ENCODE results near the gene EIF3I.

Gene EIF3I

DNA sequence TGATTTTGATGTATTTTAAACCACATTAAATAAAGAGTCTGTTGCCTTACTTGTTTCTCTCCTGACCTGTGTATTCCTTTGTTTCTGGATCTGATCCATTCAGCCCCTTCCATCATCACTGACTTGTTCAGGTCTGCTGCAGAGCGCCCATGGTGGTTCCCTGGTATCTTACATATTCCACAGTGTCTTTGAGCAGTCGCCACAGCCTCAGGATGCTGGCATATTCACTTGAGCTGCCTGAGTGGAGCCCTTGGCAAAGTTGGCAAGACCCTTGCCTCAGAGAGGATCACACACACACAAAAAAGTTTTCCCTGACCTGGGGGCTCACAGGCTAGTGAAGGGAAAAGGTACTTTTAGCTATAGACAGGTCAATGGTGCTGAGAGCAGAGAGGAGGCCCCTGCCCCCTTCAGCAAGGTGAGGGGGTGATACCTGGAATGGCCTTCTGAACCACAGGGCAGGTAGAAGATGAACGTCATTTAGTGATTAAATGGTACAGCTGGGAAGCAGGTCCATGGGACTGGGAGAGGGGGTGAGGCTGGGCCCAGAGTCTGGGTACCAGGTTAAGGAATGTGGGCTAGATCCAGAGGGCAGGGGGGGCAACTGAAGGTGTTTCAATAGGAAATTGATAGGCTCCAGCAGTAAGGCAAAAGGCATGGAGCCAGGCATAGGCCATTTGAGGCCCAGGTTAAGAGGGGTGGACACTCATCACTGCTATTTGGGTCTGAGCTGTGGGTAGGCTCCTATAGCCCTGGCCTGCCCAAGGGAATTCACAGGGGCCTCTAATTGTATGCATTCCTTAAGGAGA, 23.8 kb upstream of the EIF3I start:
- no peak for DNase-seq

DNA sequence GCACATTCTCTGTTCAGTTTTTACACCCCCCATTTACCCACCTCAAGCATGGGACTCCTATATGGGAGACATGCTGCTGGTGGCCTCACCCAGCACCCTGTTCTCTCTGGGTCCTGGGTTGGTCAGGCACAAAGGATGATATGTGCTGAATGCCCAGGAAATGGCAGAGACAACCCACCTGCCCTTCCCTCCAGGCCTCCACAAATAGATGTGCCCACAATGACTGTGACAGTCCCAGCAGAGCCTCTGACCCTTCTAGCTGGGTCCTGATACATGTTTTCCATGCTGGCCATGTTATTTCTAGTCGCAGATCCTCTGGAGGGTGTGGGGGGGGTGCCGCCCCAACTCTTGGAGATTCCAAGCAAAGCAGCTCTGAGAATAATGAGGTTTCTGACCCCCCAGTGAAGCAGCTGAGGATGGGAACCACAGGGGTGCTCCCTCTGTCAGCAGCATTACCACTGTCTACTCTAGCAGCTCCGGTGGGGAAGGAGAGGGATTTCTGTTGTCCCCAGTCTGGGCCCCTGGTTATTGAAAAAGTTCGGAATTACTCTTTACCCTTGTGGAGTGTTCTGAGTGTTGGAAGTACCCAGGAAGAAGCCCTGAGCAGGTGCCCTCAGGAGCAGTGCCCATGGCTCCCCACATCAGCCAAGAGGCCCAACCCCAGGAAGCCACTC, 23.0 kb upstream of the EIF3I start:
- no peak for DNase-seq

DNA sequence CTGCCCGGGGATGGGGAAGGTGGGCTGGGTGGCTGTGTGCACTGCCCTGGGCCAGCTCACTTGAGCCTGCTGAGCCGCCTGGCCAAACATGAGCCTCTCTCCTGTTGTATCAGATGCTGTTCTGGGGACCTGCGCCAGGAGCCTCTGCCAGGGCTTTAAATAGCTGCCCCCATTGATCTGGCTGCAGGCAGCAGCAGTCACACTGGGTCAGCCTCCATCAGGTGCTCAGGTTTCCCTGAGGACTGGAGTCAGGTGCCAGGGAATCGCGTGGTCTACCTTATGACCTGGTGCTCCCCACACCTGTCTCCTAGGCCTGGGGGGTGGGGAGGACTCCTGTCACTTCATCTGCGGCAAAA, 22.5 kb upstream of the EIF3I start:
- DNase-seq, result no peak

DNA sequence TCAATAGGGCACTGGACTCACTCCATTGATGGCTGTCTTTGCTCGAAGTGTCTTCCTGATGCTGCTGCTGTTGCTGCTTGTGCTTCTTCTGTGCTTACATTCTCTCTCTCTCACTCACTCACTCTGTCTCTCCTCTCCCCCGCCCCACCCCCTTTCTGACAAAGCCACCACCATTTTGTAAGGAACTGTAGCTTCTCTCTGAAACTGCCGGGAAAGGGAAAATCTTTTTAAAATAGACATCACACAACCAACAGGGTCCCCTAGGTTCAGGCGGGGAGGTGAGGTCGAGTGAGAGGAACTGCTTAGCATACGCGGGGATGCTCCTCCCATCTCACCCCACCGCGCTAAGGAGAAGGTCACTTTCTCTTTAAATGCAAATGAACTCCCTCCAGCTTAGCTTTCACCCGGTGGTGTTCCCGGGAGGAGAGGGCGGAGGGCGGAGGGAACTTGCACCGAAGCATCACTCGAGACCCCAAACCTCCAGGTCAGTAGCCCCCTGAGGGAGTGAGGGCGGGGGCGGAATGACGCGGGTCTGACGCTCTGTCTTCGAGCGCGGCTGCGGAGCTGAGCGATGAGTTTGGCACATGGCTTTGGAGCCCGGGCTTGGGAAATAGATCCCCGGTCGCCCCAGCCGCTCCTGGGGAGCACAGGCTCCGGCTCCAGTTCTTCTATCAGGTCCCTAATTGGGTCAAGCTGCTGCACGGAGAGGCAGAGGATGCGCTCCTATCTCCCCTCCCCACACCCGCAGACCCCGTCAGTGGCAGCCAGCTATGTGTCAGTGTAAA, 21.8 kb upstream of the EIF3I start, which contains the start of gene CCDC28B:
TSS of gene CCDC28B (plus strand) at position 370 of the 785 bp plus-strand sequence. CDS start 1,341 bp downstream, outside the sequence.
- DNase-seq, result peak; percentile 34

DNA sequence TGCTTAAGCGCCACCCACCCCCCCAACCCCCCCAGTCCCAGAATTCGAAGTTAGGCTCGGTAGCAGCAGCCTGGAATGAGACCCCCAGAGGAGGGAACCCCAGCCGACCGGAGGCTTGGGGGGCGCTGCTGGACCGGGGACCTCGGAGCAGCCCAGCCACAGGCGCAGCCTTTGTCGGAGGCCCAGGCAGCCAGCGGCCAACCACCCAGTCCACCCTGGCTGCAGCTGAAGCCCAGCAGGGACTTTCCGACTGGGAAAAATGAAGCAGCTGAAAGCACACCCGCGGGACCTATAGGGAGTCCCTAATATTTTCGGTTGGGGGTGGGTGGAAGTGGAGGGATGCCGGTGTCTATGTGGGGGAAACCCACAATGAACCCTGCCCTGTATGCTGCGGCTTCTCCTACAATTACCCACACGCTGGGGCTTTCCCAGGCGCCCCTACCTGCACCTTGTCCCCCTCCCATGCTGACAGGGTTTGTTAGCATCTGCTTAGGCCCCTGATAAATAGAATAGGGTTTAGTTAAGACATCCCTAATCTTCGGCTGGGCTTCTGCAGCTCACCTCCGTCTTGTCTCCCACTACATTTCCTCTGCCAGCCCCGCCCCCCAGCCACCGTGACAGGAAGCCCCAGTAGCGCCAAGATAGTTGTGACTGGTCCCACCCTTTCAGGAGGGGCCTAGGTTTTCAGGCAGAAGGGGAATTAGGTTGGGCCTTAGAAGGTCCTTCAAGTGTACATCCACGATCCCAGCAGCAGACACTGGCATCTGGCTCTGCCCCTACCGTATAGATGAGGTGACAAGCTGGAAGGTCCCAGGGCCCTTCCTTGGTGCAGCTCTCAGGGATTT, 21.0 kb upstream of the EIF3I start:
- DNase-seq, result peak; percentile 59

DNA sequence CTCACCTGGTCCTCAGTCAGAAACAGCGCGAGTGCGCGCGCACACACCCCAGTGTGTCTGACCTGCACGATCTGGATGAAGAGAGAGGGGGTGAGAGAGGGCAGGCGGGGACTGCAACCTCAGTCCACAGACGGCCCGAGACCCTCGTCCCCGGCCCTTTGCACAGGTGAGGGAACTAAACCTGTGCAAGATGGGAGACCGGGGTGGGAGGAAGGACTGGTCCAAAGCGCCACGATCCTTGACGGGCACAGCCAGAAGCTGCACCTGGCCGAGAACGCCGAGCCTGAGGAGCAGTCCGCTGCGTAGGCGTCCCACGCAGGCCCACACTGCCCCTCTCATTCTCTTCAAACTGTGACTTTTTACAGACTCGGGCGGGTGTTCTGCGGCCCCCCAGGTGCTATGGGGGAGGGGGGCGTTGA, 17.3 kb upstream of the EIF3I start:
- DNase-seq, result no peak

DNA sequence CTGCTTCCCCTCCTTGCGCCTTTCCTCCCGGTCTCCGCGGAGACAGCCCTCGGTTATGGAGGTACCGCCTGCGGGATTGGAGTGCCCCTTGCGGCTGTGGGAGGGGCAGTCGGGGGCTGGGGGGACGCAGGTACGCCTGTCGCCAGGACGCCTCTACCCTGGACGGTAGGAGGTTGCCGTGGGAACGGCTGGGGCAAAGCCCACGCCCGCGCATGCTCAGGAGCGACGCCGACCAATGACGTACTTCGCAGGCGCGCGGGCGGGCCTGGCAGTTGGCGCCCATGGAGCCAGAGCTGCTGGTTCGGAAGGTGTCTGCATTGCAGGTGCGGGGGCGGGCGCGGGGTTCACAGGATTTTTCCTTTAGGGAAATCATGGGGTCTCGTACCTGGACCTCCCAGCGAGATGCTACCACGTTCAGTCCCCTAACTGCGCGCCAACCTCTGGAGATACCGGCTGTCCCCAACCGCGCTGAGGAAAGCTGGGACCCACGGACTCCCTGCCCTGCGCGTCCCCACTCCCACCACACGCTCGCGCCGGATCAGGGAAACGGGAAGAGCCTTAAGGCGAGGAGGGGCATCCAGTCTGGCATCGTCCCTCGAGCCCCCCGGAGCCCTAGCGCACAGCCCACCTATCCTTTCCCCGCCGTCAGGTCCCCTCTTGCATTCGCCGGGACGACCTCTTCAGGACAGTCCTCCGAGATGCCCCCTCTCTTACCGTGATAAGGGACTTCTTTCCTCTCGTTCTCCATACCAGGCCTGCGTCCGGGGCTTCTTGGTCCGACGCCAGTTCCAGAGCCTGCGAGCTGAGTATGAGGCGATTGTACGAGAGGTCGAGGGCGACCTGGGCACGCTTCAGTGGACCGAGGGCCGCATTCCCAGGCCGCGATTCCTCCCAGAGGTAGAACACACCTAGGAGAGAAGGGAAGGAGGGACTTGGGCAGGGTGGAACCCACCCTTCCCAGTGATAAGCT, 16.5 kb upstream of the EIF3I start, which contains the start of gene IQCC:
TSS of gene IQCC (plus strand) at position 271 of the 970 bp plus-strand sequence. CDS start at position 282, 11 bp downstream.
- DNase-seq, result peak; percentile 77

DNA sequence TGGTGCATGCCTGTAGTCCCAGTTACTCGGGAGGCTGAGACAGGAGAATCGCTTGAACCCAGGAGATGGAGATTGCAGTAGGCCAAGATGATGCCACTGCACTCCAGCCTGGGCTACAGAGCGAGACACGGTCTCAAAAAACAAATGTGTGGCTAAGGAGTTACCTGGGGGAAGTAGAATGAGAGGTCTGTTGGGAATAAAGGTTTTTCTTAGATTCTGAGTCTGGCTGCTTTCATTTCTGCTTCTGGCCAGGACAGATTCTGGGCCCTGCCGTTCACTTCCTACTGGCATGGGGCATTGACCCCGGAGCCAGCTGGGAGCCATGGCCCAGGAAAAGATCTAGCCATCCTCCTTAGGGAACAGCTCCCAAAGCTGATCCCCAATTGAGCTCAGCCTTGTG, 13.7 kb upstream of the EIF3I start:
- no peak for DNase-seq

DNA sequence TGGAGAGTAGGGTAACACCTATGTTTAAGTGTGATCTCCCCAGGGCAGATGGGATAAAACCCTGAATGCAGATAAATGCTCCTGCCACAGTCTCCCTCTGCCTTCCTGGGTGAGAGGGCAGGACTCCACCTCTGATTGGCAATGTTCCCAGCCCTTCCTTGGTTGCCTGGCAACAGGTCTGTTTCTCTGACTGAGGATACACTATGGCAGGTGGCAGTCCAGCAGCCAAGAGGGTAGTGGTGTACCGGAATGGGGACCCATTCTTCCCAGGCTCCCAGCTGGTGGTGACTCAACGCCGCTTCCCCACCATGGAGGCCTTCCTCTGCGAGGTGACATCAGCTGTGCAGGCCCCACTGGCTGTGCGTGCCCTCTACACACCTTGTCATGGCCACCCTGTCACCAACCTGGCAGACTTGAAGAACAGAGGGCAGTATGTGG, 13.3 kb upstream of the EIF3I start, which contains the start of gene DCDC2B:
TSS of gene DCDC2B (plus strand) at position 199 of the 438 bp plus-strand sequence. CDS start at position 204, 5 bp downstream.
- no peak for DNase-seq

DNA sequence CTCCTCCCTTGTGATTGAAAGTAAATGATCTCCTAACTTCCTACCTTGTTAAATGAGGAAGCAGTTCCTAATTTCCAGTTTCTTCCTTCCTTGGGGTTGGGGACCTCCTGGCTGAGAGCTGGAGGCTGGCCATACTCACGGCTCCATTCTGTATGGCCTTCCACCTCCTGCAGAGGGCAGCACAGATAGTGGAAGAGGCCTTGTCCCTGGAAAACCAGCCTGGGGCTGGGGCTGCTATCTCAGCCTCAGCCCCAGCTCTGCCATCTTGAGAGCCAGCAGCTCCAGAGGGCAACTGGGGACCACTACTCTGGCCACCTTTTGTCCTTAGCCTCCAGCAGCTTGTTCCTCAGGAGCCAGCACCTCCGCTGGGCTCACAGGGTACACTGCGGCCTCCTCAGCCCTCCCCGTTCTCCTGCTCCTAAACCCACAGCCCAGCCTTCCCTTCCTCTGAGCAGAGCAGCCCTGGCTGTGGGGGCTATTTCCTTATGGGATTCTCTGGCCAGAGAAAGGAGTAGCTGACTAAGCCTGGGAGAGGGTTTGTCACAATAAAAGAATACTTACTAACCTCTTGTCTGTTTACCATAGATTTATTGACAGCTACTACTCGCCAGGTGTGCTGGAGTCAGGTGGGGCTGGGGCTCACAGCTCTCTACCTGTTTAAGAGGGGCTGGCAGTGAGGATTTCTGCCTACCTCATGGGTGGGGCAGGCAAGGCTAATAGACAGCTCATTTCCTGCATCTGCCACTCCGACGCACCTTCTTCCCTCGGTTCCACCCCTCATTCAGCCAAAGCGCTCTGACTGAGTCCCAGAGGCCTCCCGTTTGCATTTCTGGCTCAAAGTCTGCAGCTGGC, 6.4 kb upstream of the EIF3I start:
- peak; percentile 35 for DNase-seq

DNA sequence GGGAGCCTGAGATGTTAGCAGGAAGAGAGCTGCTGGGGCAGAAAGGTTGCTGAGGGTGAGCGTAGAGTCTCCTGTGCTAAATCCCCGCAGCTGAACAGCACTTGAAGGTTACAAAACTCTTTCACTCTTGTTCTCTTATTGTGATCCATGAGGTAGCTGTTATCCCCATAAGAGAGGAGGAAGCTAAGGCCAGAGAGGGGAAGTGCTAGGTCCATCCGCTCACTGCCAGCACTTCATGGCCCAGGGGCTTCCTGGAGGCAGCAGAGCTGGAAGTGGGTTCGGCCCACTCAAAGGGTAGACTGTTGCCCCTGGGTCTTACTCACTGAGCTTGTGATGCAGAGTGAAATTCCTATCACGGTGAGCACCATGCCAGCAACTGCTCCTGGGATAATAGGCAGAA, 5.6 kb upstream of the EIF3I start:
- DNase-seq, result no peak

DNA sequence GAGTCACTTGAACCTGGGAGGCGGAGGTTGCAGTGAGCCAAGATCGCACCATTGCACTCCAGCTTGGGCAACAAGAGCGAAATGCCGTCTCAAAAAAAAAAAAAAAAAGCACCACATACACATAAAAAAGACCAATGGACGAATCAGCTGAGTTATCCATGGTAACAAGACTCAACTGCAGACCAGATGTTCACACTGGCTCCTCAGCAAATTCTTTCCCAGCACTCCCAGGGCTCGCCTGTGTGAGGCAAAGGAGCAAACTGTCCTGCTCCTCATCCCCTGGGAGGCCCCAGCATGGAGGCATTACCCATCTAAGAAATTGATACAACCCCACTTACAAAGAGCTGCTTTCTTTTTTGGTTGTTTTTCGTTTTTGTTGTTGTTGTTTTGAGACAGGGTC, 3.2 kb upstream of the EIF3I start:
- no peak for DNase-seq

DNA sequence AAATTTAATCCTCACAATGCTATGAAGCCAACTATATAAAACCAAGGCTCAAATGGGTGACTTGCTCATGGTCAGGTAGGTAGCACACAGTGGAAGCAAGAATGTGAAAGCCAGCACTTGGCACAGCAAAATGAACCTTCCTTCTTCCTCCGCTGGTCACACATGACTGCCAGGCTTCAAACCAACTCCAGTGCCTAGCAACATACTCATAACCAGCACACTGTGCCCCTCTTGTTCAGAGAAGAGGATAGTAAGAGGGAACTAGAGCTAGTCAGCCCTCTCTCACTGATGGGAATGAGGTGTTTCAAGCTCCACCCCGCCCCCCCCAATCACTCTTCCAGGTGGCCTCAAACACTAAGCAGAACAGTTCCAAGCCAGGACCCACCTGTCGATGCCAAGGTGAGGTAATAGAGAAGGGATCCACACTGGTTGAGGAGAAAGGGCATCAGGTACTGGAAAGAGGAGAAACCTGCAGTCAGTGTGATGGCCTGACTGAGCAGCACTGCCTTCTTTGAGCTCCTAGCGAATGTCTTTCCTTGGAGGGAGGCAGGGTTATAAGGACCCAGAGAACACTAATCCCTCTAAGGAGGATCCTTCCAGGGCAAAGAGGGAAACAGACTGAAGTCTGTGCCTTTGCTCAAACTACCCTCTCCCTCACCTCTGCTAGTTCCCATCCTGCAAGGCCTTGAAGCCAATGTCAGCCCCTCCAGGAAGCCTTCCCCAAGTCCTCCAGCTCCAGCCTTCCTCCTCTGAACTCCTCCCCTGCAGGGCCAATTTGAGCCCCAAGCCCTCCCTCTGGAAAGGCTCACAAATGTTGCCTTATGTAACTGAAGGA, 1.2 kb upstream of the EIF3I start:
- no peak for DNase-seq

DNA sequence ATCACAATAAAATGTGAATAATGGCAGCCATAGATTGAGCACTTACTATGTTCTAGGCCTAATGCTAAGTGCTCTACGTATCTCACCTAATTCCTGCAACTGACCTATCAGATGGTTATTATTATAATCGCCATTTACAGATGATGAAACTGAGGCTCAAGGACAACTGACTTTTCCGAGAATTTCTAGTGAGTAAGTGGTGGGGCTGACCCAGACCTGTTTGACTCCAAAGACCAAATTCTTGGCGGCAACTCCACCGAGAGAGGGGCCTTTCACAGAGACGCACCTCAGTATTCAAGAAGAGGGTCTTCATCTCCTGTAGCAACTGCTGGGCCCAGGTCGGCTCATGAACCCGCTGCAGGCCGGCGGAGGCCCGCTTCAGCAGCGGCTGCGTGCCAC, 627 bp upstream of the EIF3I start:
- DNase-seq, result no peak

DNA sequence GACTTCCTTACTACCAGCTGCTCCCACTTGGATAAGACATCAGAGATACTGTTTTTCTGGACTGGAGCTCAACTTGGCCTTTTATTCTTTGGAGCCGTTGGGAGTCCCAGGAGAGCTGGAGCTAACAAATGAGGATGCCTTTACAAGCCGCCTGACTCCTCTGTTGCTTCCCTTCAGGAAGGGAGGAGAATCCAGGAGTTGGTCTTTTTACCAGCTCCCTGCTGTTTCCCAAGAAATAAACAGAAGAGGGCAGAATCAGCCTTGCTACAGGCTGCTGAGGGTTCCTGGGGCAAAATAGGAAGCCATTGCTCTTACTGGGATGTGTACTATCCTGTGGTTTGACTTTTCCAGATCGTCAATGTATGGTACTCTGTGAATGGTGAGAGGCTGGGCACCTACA, 1.5 kb downstream of the EIF3I start:
- DNase-seq, result no peak

DNA sequence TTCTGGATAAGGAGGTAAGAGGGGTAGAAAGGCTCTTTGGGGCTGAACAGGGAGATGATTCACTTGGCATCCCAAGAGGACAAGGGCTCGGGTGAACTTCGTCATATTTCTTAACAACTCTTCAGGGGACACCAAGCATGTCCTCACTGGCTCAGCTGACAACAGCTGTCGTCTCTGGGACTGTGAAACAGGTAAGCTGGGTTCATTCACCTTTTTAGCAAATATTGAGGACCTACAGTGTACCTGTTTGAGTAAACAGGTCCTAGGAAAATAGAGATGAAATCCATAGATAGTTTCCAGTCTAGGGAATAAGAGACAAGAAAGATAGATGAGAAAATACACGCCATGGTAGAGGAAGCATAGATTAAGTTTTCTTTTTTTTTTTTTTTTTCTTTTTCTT, 2.1 kb downstream of the EIF3I start:
- no peak for DNase-seq

DNA sequence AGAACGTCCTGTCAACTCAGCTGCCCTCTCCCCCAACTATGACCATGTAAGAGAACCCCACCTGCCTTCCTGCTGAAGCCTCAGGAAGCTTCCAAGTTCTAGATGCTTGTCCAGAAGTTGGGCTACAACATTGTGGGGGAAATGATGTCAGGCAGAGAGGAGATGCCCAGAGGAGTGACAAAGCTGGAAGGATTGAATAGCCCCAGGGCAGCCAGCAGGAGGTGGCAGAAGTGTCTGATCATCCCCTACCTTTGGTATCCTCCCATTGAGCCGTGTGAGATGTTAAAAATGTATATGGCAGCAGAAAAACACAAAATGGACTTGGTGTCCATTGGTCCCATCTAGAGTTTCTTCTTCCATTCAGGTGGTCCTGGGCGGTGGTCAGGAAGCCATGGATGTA, 6.6 kb downstream of the EIF3I start:
- no peak for DNase-seq

DNA sequence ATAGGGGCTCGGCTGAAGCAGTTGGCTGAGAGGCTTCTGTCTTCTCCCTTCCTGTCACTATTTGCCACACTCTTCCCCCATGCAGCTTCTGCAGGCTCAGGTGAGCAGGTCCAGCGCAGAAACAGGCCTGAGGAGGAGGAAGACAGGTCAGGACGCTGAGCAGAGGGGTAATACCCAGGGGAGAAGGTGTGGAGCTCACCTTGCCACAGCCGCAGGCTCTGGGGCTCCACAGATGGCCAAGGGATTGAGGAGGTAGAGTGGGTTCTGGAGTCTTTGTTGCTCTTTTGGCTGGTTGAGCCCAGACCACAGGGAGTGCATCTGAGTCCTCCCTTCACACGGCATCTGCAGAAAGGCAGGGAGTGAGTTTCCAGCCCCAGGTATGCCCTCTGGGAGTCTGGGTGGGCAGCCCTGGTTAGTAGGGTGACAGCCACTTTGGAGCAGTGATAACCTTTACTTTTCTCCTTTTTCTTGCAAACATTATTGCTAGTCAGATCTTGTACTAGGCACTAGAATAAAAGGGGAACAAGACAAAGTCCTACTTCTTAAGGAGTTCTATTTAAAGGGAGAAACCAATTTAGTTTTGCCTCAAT, 9.7 kb downstream of the EIF3I start:
- no peak for DNase-seq
